NCI-H1105 treated with DMSO at 0.1 percent for 48 hours (cell line): ENCODE results near the gene COX19.
"Not testable (repeated sequence)": the region's sequence is repeated elsewhere in the genome, so short reads cannot be mapped to it uniquely, and the experiment has no call there.

Experiments
- DNase-seq: peaks from one replicate; lab custom pipeline; 2025; lab: John Stamatoyannopoulos, UW

COX19 gene

DNA sequence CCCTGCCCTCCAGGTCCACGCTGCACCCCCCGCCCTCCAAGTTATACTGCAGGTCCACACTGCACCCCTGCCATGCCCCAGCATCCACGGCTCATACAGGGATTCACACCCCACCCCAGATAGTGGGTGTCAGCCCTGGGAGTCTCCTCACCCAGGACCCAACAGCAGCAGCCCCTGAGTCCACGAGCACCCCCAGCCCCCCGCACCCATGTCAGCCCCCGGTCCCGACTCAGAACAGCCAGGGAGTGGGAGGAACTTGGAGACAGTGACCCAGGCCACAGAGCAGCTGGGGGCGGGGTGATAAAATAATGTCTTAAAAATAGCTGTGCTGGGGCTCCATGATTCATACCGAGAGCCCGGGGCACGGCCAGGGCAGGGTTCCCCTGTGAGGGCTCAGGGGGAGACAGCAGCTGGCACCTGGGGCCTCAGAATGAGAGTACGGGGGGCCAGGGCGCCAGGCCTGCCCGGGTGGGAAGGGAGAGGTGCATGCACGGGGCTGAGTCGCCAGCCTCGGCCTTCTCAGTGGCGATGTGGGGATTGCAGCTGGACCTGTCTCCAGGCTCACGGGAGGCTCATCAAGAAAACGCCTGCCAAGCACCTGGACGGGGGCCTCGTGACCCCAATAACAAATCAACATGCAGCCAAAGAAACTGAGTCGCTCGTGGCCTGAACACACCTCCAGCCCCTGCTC, 50.7 kb downstream of the COX19 start:
- DNase-seq = no peak

DNA sequence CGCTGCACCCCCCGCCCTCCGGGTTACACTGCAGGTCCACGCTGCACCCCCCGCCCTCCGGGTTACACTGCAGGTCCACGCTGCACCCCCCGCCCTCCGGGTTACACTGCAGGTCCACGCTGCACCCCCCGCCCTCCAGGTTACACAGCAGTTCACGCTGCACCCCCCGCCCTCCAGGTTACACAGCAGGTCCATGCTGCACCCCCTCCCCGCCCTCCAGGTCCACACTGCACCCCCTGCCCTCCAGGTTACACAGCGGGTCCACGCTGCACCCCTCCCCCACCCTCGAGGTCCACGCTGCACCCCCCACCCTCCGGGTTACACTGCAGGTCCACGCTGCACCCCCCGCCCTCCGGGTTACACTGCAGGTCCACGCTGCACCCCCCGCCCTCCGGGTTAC, 51.3 kb downstream of the COX19 start:
- not testable (repeated sequence) for DNase-seq

DNA sequence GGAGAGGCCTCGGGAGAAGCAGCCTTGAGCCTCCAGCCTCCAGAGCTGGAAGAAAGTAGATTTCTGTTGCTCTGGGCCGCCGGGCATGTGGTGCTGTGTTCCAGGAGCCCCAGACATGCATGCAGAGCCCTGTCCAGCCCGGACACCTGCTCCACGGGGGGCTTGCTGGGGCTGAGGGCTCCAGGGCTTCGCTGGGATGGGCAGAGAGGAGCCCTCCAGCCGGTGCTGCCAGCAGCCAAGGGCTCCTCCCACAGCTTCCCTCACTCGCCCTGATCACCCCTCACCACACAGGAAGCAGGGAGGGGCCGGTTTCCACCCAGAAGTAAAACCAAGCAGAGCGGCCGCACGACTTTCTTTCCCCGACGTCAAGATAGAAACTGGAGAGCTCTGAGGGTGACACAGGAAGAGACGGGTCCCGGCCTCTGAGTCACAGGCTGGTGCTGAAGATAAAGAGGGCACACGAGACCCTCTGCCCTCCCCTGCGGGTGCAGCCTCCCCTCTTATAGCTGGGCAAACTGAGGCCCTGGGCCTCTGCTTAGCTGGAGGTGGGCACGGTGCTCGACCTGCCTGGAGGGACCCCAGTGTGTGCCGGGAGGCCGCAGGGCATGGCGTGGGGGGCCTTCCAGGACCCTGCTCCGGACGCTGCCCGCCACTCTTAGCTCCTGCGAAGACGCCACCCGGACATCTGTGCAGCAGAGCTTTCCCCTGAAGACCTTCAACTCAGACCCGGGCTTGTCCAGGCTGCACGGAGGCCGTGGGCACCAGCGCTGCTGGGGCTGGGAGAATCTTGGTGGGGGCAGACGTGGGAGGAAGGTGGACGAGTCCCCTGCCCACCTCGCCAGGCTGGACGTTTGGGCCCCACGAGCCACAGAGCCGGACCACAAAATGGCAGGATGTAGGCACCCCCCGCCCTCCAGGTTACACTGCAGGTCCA, 52.0 kb downstream of the COX19 start:
- DNase-seq = no peak

DNA sequence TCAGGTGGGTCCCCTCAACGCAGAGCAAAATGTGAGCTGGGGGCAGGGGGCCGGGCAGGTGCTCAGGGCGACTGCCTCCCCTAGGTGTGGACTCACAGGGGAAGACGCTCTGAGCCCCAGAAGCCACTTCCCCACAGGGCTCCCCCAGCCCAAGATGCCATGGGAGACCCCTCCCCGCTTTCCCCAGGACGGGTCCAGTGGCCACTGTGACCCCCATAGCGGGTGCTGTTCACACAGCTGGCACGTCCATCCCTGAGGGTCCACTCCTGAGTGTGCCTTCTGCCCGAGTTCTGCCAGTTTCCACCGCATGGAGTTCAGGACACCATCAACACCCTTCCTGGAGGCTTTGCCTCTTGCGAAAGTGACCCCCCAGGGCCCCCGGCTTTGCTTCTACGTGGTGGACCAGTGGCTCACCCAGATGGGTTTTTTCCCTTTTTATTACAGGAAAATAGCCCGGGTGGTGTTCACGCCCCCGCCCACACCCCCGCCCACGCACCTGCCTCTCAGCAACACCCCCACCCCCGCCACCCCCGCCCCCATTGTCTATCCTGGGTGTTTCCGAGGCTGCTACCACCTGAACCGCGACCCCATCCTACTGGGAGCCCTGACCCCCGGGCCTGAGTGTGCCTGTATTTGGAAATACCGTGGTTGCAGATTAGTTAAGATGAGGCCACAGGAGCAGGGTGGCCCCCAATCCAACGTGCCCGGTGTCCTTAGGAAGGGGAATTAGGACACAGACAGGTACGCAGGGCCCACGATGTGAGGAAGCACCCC, 52.8 kb downstream of the COX19 start:
- no peak for DNase-seq

DNA sequence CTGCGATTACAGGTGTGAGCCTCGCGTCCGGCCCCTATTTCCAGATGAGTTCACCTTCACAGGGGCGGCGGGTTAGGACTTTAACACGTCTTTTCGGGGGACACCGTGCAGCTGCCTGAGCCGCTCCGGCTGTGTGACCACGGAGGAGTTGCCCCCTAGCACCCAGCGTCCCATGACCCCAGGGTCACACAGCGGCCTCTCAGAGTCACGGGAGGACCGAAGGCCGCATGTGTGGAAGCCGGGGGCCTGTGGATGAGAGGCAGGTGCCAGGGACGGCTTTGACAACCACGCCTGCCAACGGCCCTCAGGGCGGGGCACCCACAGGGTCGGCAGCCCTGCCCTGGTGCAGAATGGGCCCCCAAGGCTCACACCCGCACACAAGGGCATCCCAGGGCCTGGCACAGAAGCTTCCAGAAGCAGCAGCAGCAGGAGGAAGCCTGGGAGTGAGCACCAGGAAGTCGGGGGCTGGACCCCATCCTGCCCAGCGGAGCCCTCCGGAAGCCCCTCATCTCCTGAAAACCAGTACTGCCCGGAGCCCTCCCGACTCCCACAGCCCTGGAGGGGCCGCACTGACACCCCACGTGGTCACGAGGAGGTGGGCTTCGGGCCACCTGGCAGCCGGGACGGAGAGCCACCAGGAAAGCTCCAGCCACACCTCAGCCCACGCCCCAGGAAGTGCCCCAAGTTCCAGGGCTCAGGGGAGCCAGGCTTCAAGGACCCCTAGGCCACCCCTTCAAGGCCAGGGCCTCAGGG, 53.6 kb downstream of the COX19 start:
- DNase-seq = no peak

DNA sequence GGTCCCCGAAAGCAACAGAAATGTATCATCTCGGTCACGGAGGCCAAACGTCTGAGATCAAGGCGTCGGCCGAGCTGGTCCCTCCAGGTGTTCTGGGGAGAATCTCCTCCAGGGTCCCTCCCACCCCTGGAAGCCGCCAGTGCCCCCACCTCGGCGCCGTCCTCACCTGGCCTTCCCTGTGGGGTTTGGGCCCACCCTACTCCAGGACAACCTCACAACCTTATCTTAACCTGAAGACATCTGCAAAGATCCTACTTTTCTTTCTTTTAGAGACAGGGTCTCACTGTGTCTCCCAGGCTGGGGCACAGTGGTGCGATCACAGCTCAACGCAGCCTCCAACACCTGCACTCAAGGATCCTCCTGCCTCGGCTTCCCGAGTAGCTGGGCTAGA, 54.3 kb downstream of the COX19 start:
- DNase-seq = no peak

DNA sequence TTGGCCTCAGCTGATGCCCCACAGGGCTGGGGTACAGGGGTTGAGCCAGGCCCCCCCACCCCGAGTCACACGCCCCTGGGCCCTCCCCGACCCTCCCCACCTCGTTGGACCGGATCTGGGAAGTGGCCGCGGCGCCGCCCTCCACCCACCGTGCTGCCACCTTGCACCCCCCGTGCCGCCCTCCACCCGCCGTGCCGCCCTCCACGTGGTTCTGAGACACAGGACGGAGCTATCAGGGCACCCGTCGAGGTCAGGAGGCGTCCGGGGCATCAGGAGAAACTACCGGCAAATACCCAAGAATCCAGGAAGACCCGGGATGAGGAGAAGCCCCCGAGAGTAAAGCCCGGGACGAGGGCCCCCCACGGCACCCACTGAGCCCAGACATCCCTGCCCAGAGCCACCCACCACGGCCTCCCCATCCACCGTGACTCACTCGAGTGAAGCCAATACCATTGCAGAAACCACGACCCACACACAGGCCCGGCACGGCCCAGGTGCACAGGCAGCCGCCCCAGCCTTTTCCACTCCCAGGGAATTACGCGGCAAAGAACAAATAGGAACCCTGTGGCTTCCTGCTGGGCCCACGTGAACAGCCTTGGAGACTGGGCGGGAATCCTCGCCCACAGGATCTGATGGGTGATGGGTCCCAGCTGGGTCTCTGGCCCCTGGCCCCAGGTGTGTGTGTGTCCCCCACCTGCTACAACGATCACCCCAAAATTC, 54.8 kb downstream of the COX19 start:
- DNase-seq = no peak

DNA sequence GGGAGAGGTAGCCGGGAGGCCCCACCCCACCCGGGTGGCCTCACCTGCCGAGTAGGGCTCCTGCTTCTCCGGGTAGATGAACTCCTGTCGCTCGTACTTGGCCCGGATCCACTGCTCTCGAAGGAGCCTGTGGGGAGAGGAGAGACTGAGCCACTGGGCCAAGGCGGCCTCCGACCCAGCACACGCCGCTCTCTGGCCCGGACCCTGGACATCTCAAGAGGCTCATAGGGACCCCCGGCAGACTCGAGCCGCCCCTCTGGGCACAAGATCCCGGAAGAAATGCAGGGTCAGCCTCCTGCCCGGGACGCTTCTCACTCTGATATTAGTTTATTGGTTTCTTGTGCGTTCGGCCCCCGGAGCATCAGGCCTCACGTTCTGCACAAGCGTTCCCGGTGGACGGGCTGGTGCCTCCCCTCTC, 55.4 kb downstream of the COX19 start:
- no peak for DNase-seq

DNA sequence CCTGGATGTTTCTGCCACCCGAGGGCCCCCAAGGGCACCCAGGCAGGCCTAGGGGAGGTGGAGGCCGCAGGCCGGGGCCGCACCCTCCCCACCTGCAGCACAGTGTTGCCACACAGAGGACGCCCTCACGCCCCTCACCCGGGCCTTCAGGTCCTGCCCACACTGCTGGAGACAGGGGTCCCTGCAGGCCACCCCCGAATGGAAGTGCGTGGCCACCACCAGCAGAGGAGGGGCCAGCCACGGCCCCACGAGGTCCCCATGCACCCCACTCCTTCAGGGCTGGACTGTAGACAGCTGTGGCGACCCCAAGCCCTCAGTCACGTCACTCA, 56.3 kb downstream of the COX19 start:
- no peak for DNase-seq

DNA sequence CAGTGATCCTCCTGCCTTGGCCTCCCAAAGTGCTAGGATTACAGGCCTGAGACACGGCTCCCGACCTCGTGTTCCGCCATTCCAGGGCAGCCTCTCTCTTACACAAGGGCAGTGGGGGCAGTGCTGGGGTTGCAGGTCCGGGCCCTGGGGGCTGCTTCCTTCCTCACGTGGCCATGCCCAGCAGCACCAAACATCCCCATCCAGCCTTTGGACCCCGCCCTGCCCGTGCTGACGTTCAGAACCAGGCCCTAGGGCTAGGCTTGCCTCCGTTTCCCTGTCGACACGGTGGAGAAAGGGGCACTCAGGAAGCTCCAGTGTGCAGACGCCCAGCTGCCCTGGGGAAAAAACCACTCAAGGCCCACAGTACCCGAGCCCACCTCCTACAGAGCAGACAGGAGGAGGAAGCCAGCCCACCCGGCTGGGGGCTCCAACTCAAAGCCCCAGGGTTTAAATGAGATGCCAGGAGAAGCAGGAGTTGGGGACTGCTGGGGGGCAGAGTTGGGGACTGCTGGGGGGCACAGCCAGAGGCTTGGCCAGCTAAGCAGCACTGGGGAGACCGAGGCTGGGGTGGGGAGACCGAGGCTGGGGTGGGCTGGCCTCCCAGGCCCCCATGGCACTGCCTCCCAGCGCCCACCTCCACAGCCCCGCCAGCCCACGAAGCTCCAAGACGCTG, 56.8 kb downstream of the COX19 start:
- DNase-seq = no peak

DNA sequence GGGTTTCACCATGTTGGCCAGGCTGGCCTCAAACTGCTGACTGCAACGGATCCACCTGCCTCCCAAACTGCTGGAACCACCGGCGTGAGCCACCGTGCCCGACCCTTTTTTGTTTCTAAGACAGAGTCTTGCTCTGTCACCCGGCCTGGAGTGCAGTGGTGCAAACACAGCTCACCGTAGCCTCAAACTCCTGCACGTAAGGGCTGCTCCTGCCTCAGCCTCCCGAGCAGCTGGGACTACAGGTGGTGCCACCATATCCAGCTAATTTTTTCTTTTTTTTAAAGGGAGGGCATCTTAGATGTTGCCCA, 57.3 kb downstream of the COX19 start:
- DNase-seq = no peak

DNA sequence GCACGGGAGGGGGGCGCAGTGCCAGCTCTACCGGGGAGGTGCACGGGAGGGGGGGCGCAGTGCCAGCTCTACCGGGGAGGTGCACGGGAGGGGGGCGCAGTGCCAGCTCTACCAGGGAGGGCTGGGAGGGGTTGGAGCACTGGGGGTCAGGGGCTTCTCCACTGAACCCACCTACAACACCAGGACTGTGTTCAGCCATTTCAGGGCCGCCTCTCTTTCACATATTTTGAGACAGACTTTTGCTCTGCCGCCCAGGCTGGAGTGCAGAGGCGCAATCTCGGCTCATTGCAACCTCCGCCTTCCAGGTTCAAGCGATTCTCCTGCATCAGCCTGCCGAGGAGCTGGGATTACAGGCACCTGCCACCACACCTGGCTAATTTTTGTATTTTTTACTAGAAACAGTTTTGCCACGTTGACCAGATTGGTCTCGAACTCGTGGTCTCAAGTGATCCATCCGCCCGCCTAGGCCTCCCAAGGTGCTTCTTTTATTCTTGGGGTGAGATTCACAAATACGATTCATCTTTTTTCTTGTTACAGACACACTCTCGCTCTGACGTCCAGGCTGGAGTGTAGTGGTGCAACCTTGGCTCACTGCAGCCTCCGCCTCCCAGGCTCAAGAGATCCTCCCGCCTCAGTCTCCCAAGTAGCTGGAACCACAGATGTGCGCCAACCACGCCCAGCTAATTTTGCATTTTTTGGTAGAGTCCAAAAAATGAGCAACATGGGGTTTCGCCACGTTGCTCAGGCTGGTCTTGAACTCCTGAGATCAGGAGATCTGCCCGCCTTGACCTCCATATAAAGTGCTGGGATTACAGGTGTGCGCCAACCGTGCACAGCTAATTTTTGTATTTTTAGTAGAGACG, 57.9 kb downstream of the COX19 start:
- DNase-seq = no peak

DNA sequence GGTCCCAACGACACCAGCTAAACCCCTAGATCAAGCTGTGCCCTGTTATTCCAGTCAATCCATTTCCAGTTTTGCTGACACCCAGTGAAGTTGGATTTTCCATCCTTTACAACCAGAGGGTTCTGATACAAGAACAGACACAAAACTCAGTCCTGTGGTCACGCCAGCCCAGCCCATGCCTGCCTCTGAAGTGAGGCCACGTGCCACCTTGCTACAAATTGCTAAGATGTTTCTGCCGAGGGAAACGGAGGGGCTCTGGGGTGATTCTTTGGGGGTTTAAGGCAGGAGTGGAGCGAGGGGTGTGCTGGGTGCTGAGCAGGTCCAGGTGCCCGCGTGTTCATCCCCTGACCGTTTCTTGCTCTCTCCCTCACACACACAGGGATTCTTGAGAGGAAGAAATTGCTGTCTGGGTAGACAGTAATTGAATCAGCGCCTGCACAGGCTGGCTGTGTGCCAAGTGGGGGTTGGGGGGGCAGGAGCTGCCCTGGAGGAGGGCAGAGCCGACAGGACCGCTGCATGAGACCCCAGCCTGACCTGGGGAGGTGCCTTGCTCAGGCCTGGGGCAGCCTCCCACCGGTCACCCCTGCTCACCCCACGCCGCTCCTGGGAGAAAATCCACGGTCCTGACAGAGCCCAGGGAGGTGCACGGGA, 58.9 kb downstream of the COX19 start:
- peak; percentile 56 for DNase-seq
